Neutrophil (primary cell): Measurements from ENCODE around the gene DNAJC12.
"Not testable (repeated sequence)": the region's sequence is repeated elsewhere in the genome, so short reads cannot be mapped to it uniquely, and the experiment has no call there.

Experiments used
- H3K27ac ChIP-seq: fragments of 200-600 bp; sonication (generic); 2 replicates; pipeline ENCODE4 v1.5.1; 2016; ENCODE audit warnings: mild to moderate bottlenecking, moderate library complexity
- H3K27me3 ChIP-seq: fragments of 200-600 bp; sonication (generic); 2 replicates; pipeline ENCODE4 v1.6.0; 2016; ENCODE audit warnings: mild to moderate bottlenecking
- H3K36me3 ChIP-seq: fragments of 200-600 bp; sonication (generic); 2 replicates; pipeline ENCODE4 v1.5.1; 2017
- H3K4me1 ChIP-seq, 2 experiments: fragments of 200-600 bp in 1 of 2; sonication (generic) in 1 of 2; 1 replicate in 1 of 2; 2 replicates in 1 of 2; pipeline versions ENCODE4 v1.5.1 to v1.6.1; 2013 to 2016; ENCODE audit warnings: low read depth in 1 of 2, low read length in 1 of 2, mild to moderate bottlenecking in 1 of 2, moderate library complexity in 1 of 2; ENCODE audit not compliant: control insufficient read depth in 1 of 2, insufficient read depth in 1 of 2
- H3K4me3 ChIP-seq, 2 experiments: fragments of 200-600 bp in 1 of 2; sonication (generic) in 1 of 2; 1 replicate in 1 of 2; 2 replicates in 1 of 2; pipeline ENCODE4 v1.5.1; 2013 to 2016; ENCODE audit warnings: low read depth in 1 of 2, low read length in 1 of 2, mild to moderate bottlenecking in 1 of 2, moderate library complexity in 1 of 2
- H3K9me3 ChIP-seq: fragments of 200-600 bp; sonication (generic); 2 replicates; pipeline ENCODE4 v1.5.1; 2016
- TF ChIP-seq, protein P1 (sequence below): fragments of 200-600 bp; sonication (generic); IDR thresholded peaks from 2 replicates; pipeline ENCODE4 v1.5.1; 2016; ENCODE audit warnings: antibody characterized with exemption

Gene DNAJC12

DNA sequence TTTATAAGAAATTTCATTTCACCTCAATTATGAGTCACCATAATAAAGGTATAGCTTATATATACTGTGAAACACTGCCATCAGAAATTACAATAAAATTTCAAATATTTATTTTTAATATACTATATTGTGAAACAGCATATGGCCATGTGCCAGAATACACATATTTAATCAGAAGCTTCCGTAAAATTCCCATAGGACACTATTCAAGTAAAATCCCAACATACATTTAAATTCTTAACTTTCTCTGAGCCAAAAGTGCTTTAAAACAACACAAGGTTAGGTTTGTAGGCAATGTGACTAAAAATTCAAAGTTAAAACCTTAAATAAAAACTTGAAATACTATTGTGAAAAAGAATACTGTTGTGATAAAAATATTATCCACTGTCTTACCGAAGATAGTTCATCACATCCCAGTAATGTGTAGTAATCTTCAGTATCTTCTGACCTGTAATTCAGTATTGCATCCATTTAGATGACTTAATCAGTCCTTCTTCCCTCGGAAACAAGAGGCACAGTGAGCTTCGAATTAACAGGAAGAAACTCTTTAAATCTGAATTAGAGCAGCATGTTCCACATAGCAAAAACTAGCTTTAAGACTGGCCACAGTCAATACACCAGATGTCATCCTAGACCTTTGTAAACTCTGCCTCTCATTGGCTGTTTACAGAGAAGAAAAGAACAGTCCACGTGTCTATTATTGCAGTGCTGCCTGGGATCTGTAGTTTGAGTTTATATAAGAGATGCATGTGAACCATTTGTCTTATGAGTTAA, at the start of gene DNAJC12:
TSS of gene DNAJC12 (minus strand) at position 648 of the 774 bp plus-strand sequence. CDS start at position 471, 177 bp downstream.
- H3K4me1 ChIP-seq = no peaks in the 10 kb centered on the region

DNA sequence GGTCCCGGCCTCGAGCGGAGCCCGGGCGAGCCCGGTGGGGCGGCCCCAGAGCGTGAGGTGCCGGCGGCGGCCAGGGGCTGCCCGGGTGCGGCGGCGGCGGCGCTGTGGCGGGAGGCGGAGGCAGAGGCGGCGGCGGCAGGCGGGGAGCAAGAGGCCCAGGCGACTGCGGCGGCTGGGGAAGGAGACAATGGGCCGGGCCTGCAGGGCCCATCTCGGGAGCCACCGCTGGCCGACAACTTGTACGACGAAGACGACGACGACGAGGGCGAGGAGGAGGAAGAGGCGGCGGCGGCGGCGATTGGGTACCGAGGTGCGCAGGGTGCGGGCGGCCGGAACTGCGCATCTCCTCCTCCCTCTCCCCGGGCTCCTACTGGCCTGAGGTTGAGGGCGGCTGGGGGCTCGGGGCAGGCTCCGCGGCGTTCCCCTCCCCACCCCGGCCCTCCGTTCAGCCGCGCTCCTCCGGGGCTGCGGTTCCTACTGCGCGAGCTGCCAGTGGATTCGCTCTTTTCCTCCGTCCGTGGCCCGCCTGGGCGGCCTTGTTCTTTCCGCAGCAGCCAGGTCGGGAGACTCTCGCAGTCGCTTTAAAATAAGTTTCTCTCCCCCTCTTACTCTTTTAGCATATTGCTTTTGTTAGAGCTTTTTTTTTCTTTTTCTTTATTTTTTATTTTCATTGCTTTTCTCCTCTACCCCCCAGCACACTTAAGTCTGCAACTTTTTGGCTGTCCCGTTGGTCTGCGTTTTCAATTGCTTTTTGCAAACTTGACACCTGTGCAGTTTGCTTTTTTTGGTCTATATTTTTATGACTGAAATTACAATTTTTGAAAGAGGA, 47.1 kb upstream of the DNAJC12 start:
- Histone ChIP-seq H3K27ac (peak overlapping the region; percentile 98), H3K4me3 (peak overlapping the region; percentile 84 to 86), H3K4me1 (peaks cover 22 to 27% of the 10 kb centered on the region in 2 experiments), H3K27me3 (no peaks in the 10 kb centered on the region), H3K36me3 (peaks cover 32% of the 10 kb centered on the region), H3K9me3 (no peaks in the 10 kb centered on the region)
- TF ChIP-seq, protein P1, sequence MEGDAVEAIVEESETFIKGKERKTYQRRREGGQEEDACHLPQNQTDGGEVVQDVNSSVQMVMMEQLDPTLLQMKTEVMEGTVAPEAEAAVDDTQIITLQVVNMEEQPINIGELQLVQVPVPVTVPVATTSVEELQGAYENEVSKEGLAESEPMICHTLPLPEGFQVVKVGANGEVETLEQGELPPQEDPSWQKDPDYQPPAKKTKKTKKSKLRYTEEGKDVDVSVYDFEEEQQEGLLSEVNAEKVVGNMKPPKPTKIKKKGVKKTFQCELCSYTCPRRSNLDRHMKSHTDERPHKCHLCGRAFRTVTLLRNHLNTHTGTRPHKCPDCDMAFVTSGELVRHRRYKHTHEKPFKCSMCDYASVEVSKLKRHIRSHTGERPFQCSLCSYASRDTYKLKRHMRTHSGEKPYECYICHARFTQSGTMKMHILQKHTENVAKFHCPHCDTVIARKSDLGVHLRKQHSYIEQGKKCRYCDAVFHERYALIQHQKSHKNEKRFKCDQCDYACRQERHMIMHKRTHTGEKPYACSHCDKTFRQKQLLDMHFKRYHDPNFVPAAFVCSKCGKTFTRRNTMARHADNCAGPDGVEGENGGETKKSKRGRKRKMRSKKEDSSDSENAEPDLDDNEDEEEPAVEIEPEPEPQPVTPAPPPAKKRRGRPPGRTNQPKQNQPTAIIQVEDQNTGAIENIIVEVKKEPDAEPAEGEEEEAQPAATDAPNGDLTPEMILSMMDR = no peak

More for the DNA sequence above, at the start of gene DNAJC12:
- Histone ChIP-seq H3K36me3 (no peaks in the 10 kb centered on the region), H3K9me3 (no peaks in the 10 kb centered on the region), H3K27me3 (no peaks in the 10 kb centered on the region), H3K4me3 (no peak within 1 kb of the TSS), H3K27ac (no peak within 1 kb of the TSS)
- TF ChIP-seq, protein P1 = no peak

DNA sequence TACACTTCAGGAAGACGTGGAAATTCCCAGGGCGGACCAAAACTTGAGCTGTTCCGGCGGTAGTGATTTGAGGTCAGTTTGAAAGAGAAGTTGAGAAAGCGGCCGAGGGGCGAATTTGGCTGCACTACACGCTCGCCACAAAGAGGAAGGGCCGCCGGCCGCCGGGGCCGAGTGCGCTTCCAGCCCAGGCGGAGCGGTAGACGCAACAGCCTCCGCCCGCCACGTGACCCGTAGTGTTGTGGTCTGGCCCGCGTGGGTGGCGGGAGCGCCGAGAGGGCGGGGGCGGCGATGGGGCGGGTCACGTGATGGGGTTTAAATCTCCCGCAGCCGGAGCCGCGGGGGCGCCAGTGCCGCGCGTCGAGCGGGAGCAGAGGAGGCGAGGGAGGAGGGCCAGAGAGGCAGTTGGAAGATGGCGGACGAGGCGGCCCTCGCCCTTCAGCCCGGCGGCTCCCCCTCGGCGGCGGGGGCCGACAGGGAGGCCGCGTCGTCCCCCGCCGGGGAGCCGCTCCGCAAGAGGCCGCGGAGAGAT, 46.4 kb upstream of the DNAJC12 start, which contains the start of gene SIRT1:
TSS of gene SIRT1 (plus strand) at position 344 of the 529 bp plus-strand sequence. CDS start at position 410, 66 bp downstream.
- no peaks in the 10 kb centered on the region for H3K9me3 ChIP-seq
- no peaks in the 10 kb centered on the region for H3K27me3 ChIP-seq
- peaks cover 22 to 27% of the 10 kb centered on the region in 2 experiments for H3K4me1 ChIP-seq
- H3K4me3 ChIP-seq = peak within 1 kb of the TSS; percentile 84 to 86
- H3K36me3 ChIP-seq = peaks cover 26% of the 10 kb centered on the region
- TF ChIP-seq, protein P1 = peak; percentile 41
- peak within 1 kb of the TSS; percentile 98 for H3K27ac ChIP-seq

DNA sequence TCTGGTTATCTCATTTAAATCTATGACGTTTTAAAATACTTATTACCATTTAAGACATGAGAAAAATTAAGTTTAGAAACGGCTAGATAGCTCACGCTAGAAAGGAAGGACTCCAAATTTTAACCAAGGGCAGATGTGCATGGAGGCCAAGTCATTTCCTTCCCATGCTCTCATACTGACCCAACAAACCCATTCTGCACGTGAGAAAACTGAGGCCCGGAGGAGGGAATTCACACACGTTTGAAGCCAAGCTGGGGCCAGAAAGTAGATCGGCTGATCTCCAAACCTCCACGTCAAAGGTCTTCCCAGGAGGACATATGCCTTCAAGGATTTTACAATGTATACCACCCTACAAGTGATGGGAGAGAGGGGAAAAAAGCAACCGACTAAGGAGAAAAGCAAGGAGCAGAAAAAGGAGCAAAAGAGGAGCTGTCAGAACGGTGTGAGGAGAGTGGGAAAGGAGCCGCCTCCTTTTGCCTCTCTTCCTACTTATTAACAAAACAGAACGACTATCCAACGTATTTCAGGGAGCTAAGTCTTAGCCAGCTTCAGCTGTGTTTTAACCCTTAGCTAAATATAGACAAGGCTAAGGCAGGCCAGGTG, 45.8 kb upstream of the DNAJC12 start:
- H3K4me3 ChIP-seq = peak overlapping the region; percentile 84 to 86
- TF ChIP-seq, protein P1 = no peak
- H3K27ac ChIP-seq = peak overlapping the region; percentile 98
- H3K4me1 ChIP-seq = peaks cover 22 to 27% of the 10 kb centered on the region in 2 experiments
- no peaks in the 10 kb centered on the region for H3K9me3 ChIP-seq
- peaks cover 20% of the 10 kb centered on the region for H3K36me3 ChIP-seq
- H3K27me3 ChIP-seq = no peaks in the 10 kb centered on the region

DNA sequence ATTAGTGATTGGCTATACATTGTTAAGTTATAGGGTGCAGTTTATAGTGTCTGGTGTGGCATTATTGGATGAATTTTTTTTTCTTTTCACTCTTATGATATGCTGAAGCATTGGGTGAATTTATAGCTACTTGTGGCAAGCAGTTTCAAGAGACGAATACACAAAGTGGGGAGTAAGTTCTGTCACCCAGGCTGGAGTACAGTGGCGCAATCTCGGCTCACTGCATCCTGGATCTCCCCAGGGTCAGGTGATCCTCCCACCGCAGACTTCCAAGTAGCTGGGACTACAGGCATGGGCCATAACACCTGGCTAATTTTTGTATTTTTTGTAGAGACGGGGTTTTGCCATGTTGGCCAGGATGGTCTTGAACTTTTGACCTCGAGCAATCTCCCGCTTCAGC, 40.1 kb upstream of the DNAJC12 start:
- TF ChIP-seq, protein P1 = no peak
- Histone ChIP-seq H3K4me1 (peaks cover 0 to 2% of the 10 kb centered on the region in 2 experiments), H3K36me3 (no peaks in the 10 kb centered on the region), H3K27me3 (no peaks in the 10 kb centered on the region), H3K27ac (no peak overlapping the region), H3K9me3 (no peaks in the 10 kb centered on the region), H3K4me3 (no peak overlapping the region)

DNA sequence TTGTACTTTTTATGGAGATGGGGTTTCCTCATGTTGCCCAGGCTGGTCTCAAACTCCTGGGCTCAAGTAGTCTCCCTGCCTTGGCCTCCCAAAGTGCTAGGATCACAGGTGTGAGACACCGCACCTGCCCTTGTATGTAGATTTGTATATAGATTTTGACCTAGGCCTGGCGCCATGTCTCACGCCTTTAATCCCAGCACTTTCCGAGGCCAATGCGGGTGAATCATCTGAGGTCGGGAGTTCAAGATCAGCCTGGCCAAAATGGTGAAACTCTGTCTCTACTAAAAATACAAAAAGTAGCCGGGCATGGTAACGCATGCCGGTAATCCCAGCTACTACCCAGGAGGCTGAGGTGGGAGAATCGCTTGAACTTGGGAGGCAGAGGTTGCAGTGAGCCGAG, 39.4 kb upstream of the DNAJC12 start:
- not testable (repeated sequence) for H3K27me3 ChIP-seq, H3K4me3 ChIP-seq, H3K9me3 ChIP-seq, H3K27ac ChIP-seq, H3K36me3 ChIP-seq, H3K4me1 ChIP-seq
